ENCODE results near the gene PPP1R3E. TPM values are rescaled to one million over a fixed set of nuclear protein-coding genes. Genes with fewer than 3 reads are reported as not detected.

Gene PPP1R3E
- total RNA-seq, 4 donors from 2014 or later = 5.9 to 12.9 (median 6.9) TPM

GRCh38 chr14:23346693-23347405, 44.2 kb upstream of the PPP1R3E start:
- TF ChIP-seq CTCF (IDR thresholded peaks at IDR 0.05) = no peak
- no peak for DNase-seq (ENCODE audit: low spot score)
- no peak for ATAC-seq (ENCODE audit: low FRiP score)

GRCh38 chr14:23345987-23346692, 43.5 kb upstream of the PPP1R3E start:
- no peak for ATAC-seq (ENCODE audit: low FRiP score)
- no peak for DNase-seq (ENCODE audit: low spot score)
- no peak for TF ChIP-seq CTCF (IDR thresholded peaks at IDR 0.05)

GRCh38 chr14:23344481-23344880, 41.8 kb upstream of the PPP1R3E start:
- no peak for ATAC-seq (ENCODE audit: low FRiP score)
- TF ChIP-seq CTCF (IDR thresholded peaks at IDR 0.05) = no peak
- no peak for DNase-seq (ENCODE audit: low spot score)

DNA sequence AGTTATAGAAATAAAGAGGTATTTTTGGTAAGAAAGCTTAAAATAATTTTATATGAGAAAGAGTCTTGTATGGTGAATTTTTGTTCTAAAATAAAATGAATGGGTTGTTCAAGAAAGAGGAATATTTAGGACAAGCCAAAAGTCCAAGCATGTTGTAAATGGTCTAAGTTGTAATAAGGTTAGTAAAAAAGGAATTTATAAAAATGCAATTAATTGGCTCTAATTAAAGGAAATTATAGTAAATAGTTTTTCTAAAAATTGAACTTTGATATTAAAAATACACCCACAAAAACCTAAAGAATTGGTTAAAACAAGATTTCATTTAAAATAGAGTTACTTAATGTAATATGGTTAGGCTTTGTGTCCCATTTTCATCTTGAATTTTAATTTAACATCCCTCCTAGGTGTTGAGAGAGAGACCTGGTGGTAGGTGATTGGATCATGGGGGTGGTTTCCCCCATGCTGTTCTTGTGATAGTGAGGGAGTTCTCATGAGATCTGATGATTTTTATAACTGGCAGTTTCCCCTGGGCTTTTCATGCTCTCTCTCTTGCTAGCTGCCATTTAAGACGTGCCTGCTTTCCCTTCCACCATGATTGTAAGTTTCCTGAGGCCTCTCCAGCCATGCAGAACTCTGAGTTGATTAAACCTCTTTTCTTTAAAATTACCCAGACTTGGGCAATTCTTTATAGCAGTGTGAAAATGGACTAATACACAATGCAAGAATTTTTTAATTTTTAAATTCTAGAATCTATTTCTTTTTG, 37.0 kb upstream of the PPP1R3E start:
- no peak for TF ChIP-seq CTCF (IDR thresholded peaks at IDR 0.05)
- DNase-seq (ENCODE audit: low spot score) (no peak), ATAC-seq (ENCODE audit: low FRiP score) (no peak)

- no peak for TF ChIP-seq CTCF (IDR thresholded peaks at IDR 0.05)
- ATAC-seq (ENCODE audit: low FRiP score) (no peak), DNase-seq (ENCODE audit: low spot score) (no peak)
Measured at GRCh38 chr14:23335623-23336022, 33.0 kb upstream of the PPP1R3E start.

DNA sequence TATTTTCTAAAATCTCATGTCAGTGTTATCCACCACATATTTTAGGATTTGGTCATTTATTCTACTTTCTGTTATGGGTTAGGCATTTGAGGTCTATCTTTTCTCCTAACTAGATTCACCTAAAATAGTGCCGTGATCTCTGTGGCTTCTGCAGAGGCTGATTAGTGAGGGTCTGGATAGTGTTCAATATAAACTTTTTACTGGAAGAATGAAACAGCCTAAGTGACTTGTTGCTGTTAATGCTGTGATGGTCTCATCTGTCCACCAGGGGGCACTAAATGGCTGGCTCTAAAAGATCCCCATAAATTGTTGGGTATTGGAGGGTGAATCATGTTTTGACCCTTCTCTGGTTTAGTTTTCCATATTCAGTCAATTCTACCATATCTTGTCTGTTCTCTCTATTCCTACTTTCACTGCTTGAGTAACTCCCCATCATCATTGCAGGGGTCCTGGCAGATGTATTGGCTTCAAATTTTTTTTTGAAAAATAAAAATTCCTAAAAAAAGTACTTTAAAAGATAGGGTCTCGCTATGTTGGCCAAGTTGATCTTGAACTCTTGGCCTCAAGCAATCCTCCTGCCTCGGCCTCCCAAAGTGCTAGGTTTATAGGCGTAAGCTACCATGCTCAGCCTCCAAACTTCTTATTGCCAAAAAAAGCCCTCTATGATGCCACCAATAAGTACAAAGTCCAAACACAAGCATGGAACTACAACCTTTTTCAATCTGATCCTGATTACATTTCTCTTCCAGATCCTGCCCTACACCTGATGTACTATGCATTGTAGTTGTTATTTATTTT, 25.5 kb upstream of the PPP1R3E start:
- DNase-seq (ENCODE audit: low spot score) = peak; percentile 63
- TF ChIP-seq CTCF (IDR thresholded peaks at IDR 0.05) = no peak
- ATAC-seq (ENCODE audit: low FRiP score) = peak; percentile 53

Measured in omental fat pad (tissue), 4 donors.